HG02970 (cell line): ENCODE results near the gene ENTPD8.
"Not testable (repeated sequence)": the region's sequence is repeated elsewhere in the genome, so short reads cannot be mapped to it uniquely, and the experiment has no call there.

Experiments used
- ATAC-seq: cut with Tn5 transposase; IDR thresholded peaks from one replicate; pipeline ENCODE4 v1.9.1; 2021; ENCODE audit warnings: mild to moderate bottlenecking, moderate library complexity, moderate number of reproducible peaks; ENCODE audit not compliant: unreplicated experiment, low FRiP score

ENTPD8 gene

DNA sequence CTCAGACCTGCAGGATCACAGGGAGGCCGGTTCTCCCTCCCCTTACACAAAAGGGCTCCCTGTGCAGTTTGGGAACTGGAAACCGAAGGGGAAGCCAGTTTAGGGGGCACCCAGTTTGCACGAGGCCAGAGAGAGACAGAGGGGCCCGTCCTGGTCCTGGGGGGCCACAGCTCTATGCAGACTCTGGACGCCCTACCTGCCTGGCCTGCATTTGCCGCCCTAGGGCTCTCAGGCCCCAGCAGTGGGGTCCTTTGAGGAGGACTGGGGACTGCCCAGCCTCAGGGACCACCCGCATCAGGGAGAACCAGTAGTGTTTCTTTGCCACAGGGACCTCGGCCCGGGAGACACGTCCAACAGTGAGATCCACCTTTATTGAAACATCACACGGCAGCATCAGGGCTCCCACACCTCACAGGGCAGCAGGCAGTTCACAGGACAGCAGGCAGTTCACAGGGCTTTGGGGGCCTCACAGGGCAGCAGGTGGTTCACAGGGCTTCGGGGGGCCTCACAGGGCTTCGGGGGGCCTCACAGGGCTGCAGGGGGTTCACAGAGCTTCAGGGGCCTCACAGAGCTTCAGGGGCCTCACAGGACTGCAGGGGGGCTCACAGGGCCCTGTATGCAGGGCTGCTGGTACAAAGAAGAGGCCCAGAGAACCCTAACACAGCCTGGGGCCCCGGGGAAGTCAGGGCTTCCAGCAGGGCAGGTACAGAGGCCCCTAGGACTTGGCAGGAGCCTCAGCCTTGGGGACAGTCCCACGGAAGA lies 18.6 kb upstream of the ENTPD8 start:
- ATAC-seq, result no peak

DNA sequence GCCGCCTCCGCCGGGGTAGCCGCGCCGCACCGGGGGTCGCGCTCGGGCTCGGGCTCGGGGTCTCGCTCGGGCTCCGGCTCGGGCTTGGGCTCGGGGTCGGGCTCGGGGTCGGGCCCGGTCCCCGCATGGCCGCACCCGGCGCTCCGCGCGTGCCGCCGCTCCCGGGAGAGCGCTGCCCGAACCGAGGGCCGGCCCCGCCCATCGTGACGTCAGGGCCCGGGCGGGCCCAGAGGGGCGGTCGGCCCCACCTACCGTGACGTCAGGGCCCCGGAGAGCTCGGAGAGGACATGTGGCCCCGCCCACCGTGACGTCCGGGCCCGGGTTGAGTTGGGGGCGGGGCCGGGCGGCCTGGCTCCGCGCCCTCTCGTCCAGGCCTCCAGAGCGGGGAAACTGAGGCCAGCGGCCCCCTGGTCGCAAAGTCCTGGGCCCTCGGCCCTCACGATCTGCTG lies 18.0 kb upstream of the ENTPD8 start, which contains the start of gene NSMF:
Gene NSMF (minus strand): TSS at position 183 of the 449 bp plus-strand sequence. CDS start 232 bp downstream, outside the sequence.
- peak; percentile 75 for ATAC-seq

DNA sequence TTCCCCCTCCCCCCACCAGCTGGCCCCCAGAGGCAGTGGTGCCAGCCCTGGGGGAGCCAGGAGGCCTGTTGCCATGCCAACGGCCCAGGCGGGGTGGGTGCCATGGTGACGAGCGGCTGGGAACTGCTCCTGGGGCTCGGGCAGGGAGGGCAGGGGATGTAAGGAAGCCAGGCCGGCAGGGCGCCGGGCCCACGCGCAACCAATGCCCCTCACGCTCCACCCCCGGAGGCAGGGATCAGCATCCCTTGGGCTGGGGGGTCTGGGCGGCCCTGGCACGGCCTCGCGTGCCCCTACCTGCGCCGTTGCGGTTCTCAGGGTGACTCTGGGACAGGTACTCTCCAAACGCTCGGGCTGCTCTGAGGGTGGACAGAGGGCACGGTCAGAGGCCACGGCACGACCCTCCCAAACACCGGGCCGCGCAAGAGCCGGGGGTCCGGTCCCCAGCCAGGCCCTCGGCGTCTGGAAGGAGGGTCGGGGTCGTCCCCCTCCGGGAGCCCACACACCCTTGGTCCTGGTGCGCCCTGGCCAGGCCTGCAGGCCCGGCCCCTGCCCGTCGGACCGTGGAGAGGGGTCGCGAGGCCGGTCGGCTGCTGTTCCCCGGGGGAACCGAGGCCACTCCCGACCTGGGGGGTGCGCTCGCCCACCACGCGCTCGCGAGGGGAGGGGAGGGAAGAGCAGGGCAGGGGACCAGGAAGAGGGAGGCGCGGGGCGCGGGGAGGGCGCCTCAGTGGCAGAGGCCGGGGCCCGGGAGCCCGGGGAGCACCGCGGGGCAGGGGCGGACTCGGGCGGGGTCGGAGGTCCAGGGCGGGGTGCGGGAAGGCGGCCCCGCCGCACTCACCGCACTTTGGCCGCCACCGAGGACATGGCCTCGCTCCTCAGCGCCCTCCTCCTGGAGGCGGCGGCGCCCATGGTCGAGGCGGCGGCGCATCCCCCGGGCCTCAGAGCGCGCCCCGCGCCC lies 17.3 kb upstream of the ENTPD8 start:
- peak; percentile 6 for ATAC-seq

DNA sequence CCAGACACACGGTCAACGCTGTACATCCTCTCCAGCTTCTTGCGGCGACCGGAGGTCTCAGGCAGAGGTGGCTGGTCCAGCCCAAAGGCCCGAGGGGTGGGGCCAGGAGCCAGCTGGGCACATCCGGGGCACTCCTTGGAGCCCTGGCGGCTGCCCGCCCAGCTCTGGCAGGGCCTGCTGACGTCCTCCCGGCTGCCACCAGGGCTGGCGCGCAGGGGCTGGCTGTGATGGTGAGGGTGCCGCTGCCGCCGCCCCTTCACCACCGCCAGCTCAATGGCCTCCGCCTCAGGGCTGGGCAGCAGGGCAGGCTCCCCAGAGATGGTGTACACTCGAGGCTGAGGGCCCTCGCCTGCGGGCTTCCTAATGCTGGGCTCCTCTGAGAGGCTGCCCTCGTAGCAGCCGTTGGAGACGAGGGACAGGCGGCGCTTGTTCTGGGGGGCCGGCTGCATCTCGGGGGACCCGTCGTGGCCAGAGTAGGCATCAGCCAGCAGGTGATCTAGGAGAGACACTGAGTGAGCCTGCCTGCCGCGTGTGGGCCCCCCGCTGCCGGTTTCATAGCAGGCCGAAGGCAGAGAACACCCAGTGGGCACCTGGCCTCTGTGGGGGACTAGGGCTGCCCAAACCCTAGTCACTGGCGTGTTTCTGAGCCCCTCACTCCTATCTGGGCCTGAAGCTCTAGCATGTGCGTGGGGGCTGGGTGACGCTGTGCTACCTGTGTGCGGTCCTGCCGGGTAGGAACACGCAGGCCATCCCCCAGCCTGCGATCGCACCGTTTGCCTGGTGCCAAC lies 16.4 kb upstream of the ENTPD8 start:
- ATAC-seq, result no peak

DNA sequence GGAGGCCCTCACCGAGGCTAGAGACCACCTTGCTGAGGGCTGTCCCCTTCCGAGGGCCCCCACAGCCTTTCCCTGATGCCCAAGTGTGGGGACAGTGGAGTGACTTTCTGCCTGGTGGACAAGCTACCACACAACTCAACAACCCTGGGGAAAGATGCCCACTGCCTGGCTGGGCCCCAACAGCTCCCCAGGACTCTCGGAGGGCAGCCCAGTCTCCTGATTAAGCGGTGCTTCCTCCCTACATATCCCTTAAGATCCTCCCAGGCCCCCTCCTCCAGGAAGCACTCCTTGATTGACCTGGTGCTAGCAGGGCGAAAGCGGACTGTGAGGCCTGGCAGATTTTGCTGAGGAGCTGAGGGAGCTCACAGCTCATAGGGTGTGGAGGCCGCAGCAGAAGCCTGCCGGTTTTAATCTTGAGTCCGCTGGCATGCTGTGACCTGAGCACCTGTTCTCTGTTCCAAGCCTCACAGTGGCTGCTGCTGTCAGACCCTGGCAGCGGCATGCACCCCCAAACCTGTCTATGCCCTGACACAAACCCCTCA lies 15.8 kb upstream of the ENTPD8 start:
- no peak for ATAC-seq

DNA sequence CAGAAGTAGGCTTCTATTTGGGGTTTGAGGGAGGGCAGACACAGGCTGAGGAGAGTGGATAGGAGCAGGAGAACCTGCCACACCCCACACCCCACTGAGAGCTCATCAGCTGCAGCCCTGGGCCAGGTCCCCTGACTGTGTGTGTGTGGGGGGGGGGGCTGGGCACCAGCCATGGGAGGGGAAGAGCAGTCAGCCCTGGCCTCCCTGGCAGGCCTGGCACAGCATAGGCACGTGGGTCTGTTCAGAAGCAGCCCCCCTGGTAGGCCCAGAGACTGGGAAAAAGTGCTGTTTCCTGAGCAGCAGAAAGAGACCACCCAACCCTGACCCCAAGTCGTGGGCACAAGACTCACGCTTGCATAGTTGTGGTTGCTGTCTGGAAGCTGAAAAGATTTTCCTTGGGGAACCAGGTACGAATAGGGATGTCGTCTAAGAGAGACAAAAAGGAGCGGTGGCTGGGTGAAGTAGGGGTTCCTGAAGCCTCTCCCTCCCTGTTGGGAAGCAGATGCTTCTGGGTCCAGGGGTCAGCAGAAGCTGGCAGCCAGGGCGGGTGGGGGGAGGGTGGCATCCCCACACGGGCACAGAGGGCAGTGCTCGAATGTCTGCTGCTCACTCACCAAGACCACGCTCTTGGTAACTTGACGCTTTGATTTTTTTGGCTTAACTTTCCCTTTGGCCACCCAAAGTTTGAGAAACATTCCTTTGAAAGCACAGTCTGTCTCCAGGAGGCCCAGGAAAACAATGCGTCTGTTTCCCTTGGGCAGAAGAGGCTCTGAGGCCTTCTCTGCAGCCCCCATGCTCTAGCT lies 15.1 kb upstream of the ENTPD8 start:
- ATAC-seq, result no peak

DNA sequence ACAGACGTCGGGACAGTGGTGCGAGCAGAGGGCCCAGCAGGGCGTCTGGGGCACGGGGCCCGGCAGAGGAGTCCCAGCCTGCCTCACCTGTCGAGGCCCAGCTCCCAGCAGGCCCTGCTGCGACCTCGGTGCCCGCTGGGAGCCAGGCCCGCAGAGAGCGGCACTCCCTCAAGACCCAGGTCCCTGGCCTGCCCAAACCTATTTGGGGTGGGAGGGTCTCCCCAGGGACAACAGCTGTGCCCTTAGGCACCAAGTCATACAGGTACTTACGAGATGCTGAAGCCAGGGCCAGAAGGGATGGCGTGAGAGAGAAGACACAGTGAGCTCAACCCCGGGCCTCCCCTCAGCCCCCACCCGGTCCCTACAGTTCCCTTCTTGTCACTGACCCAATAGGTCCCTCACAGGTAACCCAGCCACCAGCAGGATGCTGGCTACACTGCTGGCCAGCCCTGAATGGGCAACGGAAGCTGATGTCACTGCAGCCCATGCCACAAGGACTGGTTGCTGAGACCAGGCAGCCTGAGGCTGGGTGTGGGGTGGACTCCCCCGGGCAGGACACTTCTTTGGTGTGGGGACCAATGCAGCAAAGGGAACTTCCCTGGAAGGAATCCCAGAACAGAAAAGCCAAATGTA lies 14.3 kb upstream of the ENTPD8 start:
- ATAC-seq, result no peak

DNA sequence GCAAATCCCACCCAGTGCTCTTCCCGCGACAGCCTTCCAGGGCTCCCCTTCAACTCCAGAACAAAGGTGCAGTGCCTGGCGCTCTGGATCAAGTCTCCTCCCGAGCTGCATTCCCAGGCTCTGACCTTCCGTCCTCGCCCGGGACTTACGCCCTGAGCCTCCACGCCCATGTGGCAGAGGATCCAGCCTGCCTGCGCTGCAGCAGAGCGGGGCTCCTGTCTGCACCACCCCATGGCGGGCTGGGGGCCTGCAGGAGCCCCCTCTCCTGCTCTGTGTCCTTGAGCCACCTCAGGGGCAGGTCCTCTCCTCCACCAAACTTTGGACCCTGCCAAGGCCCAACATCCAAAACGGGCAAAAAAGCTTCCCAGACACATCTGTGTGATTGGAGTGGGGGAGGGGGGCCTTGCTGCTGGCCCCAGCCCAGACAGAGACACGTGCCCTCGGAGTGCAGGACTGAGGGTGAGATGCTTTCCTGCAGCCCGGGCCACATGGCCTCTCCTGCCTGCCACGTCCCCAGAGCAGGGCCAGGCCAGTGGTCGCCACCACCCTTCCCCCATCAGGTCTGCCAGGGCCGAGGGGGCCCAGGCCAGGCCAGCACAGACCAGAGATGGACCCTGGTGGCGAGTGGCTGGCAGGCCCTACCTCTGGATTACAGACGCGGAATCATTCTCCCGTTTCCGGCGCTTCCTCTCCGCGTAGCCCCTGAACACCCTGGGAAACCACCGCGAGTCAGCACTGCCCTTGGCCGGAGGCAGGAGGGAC lies 13.6 kb upstream of the ENTPD8 start:
- no peak for ATAC-seq

DNA sequence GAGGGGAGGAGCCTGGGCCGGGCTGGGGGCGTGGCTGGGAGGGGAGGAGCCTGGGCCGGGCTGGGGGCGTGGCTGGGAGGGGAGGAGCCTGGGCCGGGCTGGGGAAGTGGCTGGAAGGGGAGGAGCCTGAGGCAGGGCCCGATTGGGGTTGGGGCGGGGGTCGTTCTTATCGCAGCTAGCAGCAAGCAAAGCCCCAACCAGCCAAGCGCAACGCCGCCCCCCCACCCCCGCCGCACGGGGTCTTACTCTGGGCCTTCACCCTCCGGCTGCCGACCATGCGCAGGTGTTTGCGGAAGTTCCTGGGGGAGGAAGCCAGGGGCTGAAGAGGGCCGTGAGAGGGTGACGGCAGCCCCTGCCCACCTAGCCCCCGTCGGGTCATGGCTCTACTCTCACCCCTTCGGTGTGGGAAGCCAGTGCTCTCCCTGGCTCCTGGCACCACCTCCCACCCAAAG lies 13.0 kb upstream of the ENTPD8 start:
- no peak for ATAC-seq

DNA sequence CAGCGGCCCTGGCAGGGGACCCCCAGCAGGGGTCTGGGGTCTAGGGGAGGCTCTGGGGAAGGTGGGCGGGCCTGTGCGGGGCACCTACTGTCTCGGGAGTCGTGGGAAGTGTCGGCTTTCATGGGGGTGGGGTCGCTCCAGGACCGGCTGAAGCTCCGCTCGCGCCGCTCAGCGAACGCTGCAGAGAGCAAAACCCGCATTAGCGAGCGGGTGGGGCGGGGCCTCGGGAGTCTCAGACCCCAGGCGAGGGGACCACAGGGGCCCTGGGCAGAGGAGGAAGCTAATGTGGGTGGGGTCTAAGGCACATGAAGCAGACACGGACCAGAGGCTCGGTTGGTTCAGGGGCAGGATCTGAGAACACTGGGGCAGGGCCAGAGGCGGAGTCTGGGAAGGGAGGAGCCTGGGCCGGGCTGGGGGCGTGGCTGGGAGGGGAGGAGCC lies 12.5 kb upstream of the ENTPD8 start:
- ATAC-seq, result no peak

DNA sequence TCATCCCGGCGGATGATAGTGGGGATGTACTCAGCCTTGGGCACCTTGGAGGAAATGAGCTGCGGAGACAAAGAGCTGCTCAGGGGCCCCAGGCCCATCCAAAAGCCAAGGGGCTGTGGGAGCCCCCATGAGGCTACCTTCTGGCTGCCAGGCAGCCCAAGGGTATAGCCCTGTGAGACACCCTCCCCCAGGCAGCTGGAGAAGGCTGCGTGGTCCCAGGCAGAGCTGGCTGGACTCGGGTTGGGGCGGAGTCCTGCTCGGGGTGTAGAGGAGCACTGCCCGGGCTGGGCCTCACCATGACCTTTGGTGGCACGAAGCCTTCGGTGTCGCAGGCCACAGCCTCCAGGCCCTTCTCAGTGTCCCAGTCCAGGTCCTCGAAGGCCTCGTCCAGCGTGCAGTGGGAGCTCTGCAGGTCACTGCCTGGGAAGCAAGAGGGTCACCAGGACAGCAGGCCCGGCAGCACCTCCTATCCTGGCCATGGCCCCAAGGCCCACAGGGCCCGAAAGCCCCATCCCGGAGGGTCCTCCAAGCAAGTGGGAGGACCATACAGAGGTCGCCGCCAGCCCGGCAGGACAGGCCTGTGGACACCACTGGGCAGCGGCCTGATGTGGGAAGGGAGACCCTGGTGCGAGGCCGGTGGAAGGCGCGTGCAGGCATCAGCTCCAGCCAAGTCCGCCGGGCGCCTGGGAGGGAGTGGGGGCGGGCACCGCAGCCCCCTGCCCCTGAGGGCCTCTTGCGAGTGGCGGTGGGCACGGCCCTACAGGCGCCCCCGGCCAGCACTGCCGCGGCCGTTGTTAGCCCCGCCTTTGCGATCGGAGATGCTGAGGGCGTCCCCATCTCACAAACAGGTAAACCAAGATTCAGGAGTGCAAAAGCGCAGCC lies 11.8 kb upstream of the ENTPD8 start:
- ATAC-seq, result no peak

DNA sequence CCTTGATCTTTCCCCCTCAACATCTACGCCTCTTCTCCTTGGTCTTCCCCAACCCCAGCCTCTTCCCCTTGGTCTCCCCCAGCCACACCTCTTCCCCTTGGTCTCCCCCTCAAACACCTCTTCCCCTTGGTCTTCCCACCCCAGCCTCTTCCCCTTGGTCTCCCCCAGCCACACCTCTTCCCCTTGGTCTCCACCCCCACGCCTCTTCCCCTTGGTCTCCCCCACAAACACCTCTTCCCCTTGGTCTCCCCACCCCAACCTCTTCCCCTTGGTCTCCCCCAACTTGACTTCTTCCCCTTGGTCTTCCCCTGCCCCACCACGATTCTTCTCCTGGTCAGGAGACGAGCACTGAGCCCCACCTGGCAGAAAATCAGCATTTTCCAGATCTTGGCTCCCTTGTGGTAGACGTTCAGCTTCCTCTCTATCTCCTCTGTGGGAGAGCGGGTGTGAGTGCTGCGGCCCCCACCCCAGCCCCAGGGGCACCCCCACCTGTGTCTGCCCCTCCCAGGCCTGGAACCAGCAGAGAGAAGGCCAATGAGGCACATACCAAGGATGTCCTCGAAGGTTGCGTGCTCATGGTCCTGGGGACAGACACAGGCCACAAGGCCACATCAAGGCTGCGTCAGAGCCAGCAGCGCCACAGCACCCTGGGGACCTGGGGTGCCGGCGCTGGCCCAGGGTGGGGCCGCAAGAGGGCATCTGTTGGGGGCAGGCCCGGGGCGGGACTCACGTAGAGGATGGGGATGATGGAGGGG lies 11.0 kb upstream of the ENTPD8 start:
- ATAC-seq, result no peak

DNA sequence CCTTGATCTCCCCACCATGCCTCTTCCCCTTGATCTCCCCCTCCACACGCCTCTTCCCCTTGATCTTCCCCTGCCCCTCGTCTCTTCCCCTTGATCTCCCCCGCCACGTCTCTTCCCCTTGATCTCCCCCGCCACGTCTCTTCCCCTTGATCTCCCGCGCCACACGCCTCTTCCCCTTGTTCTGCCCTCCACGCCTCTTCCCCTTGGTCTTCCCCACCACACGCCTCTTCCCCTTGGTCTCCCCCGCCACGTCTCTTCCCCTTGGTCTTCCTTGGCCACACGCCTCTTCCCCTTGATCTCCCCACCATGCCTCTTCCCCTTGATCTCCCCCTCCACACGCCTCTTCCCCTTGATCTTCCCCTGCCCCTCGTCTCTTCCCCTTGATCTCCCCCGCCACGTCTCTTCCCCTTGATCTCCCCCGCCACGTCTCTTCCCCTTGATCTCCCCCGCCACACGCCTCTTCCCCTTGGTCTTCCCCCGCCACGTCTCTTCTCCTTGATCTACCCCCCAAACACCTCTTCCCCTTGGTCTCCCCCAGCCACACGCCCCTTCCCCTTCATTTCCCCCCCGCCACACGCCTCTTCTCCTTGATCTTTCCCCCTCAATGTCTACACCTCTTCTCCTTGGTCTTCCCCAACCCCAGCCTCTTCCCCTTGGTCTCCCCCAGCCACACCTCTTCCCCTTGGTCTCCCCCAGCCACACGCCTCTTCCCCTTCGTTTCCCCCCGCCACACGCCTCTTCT lies 10.3 kb upstream of the ENTPD8 start:
- not testable (repeated sequence) for ATAC-seq

DNA sequence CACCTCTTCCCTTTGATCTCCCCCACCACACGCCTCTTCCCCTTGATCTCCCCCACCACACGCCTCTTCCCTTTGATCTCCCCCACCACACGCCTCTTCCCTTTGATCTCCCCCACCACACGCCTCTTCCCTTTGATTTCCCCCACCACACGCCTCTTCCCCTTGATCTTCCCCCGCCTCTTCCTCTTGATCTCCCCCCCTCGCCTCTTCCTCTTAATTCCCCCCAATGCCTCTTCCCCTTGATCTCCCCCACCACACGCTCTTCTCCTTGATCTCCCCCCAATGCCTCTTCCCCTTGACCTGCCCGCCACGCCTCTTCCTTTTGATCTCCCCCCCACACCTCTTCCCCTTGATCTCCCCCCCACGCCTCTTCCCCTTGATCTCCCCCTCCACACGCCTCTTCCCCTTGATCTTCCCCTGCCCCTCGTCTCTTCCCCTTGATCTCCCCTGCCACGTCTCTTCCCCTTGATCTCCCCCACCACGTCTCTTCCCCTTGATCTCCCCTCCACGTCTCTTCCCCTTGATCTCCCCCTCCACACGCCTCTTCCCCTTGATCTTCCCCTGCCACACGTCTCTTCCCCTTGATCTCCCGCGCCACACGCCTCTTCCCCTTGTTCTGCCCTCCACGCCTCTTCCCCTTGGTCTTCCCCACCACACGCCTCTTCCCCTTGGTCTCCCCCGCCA lies 9.5 kb upstream of the ENTPD8 start:
- not testable (repeated sequence) for ATAC-seq

DNA sequence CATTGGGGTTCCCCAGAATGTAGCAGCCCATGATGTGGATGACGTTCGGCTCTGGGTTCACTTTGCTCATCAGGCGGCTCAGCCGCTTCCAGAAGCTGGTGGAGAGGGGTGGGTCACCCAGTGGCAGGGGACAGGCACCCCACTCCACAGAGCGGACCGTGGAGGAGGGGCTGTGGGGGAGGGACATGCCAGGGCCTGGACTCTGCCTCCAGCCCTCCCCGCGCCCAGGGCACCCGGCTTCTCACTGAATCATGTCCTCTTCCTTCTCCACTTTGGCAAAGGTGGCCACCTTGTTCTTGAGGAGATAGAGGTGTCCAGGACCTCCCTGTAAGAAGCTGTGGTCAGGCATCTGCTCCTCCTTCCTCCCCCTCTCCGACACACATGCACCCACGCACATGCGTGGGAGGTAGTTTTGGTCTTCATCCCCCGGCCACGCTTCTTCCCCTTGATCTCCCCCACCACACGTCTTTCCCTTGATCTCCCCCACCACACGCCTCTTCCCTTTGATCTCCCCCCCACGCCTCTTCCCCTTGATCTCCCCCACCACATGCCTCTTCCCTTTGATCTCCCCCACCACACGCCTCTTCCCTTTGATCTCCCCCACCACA lies 8.9 kb upstream of the ENTPD8 start:
- no peak for ATAC-seq
